ACC112 (cell line): ENCODE results near the gene BIK.
"Not testable (repeated sequence)": the region's sequence is repeated elsewhere in the genome, so short reads cannot be mapped to it uniquely, and the experiment has no call there.

Experiments used
- H2AFZ ChIP-seq: fragments of 200-600 bp; sonication (generic); one replicate; pipeline ENCODE4 v1.6.0; 2017; ENCODE audit warnings: antibody characterized with exemption, low read length; ENCODE audit not compliant: unreplicated experiment
- H3K27ac ChIP-seq: fragments of 200-600 bp; sonication (generic); 2 replicates; pipeline ENCODE4 v1.5.1; 2014; ENCODE audit warnings: low read depth, mild to moderate bottlenecking, antibody characterized with exemption, low read length, moderate library complexity
- H3K27me3 ChIP-seq: fragments of 200-600 bp; sonication (generic); 2 replicates; pipeline ENCODE4 v1.6.1; 2014; ENCODE audit warnings: mild to moderate bottlenecking, antibody characterized with exemption, low read length, moderate library complexity, mixed read lengths; ENCODE audit not compliant: insufficient read depth
- H3K36me3 ChIP-seq: fragments of 200-600 bp; sonication (generic); 2 replicates; pipeline ENCODE4 v1.6.1; 2016; ENCODE audit warnings: mild to moderate bottlenecking, antibody characterized with exemption, low read length, moderate library complexity, mixed read lengths; ENCODE audit not compliant: insufficient read depth
- H3K4me1 ChIP-seq: fragments of 200-600 bp; sonication (generic); one replicate; pipeline ENCODE4 v1.6.1; 2016; ENCODE audit warnings: low read length, mixed read lengths; ENCODE audit not compliant: insufficient read depth, unreplicated experiment, control insufficient read depth
- H3K4me3 ChIP-seq: fragments of 200-600 bp; sonication (generic); 2 replicates; pipeline ENCODE4 v1.5.1; 2014; ENCODE audit warnings: mild to moderate bottlenecking, low read depth, low read length
- H3K79me2 ChIP-seq: fragments of 200-600 bp; sonication (generic); one replicate; pipeline ENCODE4 v1.6.0; 2016; ENCODE audit warnings: low read length; ENCODE audit not compliant: control insufficient read depth, unreplicated experiment, insufficient read depth

Gene BIK

GRCh38 chr22:43088984-43089717 is 21.4 kb upstream of the BIK start, which contains the start of gene TTLL1:
Gene TTLL1 (minus strand): TSS chr22:43089391. CDS start chr22:43075586, 13,805 bp downstream.
- Histone ChIP-seq H3K27me3 (no peaks in the 10 kb centered on the region), H3K36me3 (no peaks in the 10 kb centered on the region), H2AFZ (peak within 1 kb of the TSS; percentile 20), H3K4me1 (no peaks in the 10 kb centered on the region), H3K4me3 (peak within 1 kb of the TSS; percentile 78), H3K79me2 (no peaks in the 10 kb centered on the region), H3K27ac (peak within 1 kb of the TSS; percentile 56; the same call in 1 of the 2 replicates)

- Histone ChIP-seq H2AFZ (no peak overlapping the region), H3K4me3 (no peak overlapping the region), H3K27ac (no peak overlapping the region), H3K79me2 (no peaks in the 10 kb centered on the region), H3K27me3 (no peaks in the 10 kb centered on the region), H3K4me1 (no peaks in the 10 kb centered on the region), H3K36me3 (no peaks in the 10 kb centered on the region)
Observed at GRCh38 chr22:43090130-43090789, 20.3 kb upstream of the BIK start.

- no peaks in the 10 kb centered on the region for H3K4me1 ChIP-seq
- no peaks in the 10 kb centered on the region for H3K79me2 ChIP-seq
- no peaks in the 10 kb centered on the region for H3K27me3 ChIP-seq
- no peak overlapping the region for H3K4me3 ChIP-seq
- H2AFZ ChIP-seq = no peak overlapping the region
- no peaks in the 10 kb centered on the region for H3K36me3 ChIP-seq
- no peak overlapping the region for H3K27ac ChIP-seq
Observed at GRCh38 chr22:43092085-43092484, 18.5 kb upstream of the BIK start.

GRCh38 chr22:43094085-43094484 is 16.5 kb upstream of the BIK start:
- no peaks in the 10 kb centered on the region for H3K79me2 ChIP-seq
- no peak overlapping the region for H2AFZ ChIP-seq
- no peaks in the 10 kb centered on the region for H3K27me3 ChIP-seq
- H3K4me1 ChIP-seq = no peaks in the 10 kb centered on the region
- H3K4me3 ChIP-seq = no peak overlapping the region
- no peak overlapping the region for H3K27ac ChIP-seq
- no peaks in the 10 kb centered on the region for H3K36me3 ChIP-seq

GRCh38 chr22:43094551-43094950 is 16.0 kb upstream of the BIK start:
- Histone ChIP-seq H3K79me2 (no peaks in the 10 kb centered on the region), H3K4me3 (no peak overlapping the region), H3K36me3 (no peaks in the 10 kb centered on the region), H3K4me1 (no peaks in the 10 kb centered on the region), H2AFZ (no peak overlapping the region), H3K27ac (no peak overlapping the region), H3K27me3 (no peaks in the 10 kb centered on the region)

GRCh38 chr22:43096420-43096819 is 14.1 kb upstream of the BIK start:
- no peak overlapping the region for H3K27ac ChIP-seq
- no peaks in the 10 kb centered on the region for H3K36me3 ChIP-seq
- no peak overlapping the region for H3K4me3 ChIP-seq
- H3K79me2 ChIP-seq = no peaks in the 10 kb centered on the region
- H3K27me3 ChIP-seq = no peaks in the 10 kb centered on the region
- no peak overlapping the region for H2AFZ ChIP-seq
- H3K4me1 ChIP-seq = no peaks in the 10 kb centered on the region

- Histone ChIP-seq H3K27ac (no peak overlapping the region), H2AFZ (no peak overlapping the region)
Observed at GRCh38 chr22:43098356-43098755, 12.2 kb upstream of the BIK start.

GRCh38 chr22:43099095-43099494 is 11.5 kb upstream of the BIK start:
- Histone ChIP-seq H3K36me3 (no peaks in the 10 kb centered on the region), H3K79me2 (no peaks in the 10 kb centered on the region), H3K27ac (no peak overlapping the region), H3K4me1 (no peaks in the 10 kb centered on the region), H3K4me3 (no peak overlapping the region), H2AFZ (no peak overlapping the region), H3K27me3 (no peaks in the 10 kb centered on the region)

More at GRCh38 chr22:43098356-43098755, 12.2 kb upstream of the BIK start:
- no peak overlapping the region for H3K4me3 ChIP-seq
- H3K36me3 ChIP-seq = no peaks in the 10 kb centered on the region
- H3K79me2 ChIP-seq = no peaks in the 10 kb centered on the region
- no peaks in the 10 kb centered on the region for H3K27me3 ChIP-seq
- no peaks in the 10 kb centered on the region for H3K4me1 ChIP-seq

GRCh38 chr22:43100225-43100624 is 10.3 kb upstream of the BIK start:
- Histone ChIP-seq H3K4me3 (no peak overlapping the region), H3K27ac (no peak overlapping the region), H2AFZ (no peak overlapping the region), H3K36me3 (no peaks in the 10 kb centered on the region), H3K79me2 (no peaks in the 10 kb centered on the region), H3K27me3 (no peaks in the 10 kb centered on the region), H3K4me1 (no peaks in the 10 kb centered on the region)

GRCh38 chr22:43101306-43101705 is 9.2 kb upstream of the BIK start:
- Histone ChIP-seq H3K36me3 (no peaks in the 10 kb centered on the region), H3K4me3 (no peak overlapping the region), H3K4me1 (no peaks in the 10 kb centered on the region), H3K79me2 (no peaks in the 10 kb centered on the region), H3K27ac (no peak overlapping the region), H3K27me3 (no peaks in the 10 kb centered on the region), H2AFZ (no peak overlapping the region)

- not testable (repeated sequence) for H3K79me2 ChIP-seq, H3K36me3 ChIP-seq, H3K27me3 ChIP-seq, H3K4me1 ChIP-seq, H3K4me3 ChIP-seq, H2AFZ ChIP-seq, H3K27ac ChIP-seq
Observed at GRCh38 chr22:43104056-43104625, 6.4 kb upstream of the BIK start.
